Breast epithelium (tissue), 3 donors: ENCODE results near the gene MLLT10.

ENCODE experiments used
- POLR2A ChIP-seq: fragments of 450-650 bp; IDR thresholded peaks from one replicate; pipeline ENCODE4 v1.6.1; 2016; ENCODE audit warnings: antibody characterized with exemption, mild to moderate bottlenecking, moderate library complexity
- TF ChIP-seq, protein P1 (sequence below), 3 donors: fragments of 450-650 bp; IDR thresholded peaks; one replicate each; pipeline ENCODE4 v1.5.1; 2016 to 2017; ENCODE audit warnings: antibody characterized with exemption in 3 of 3, mild to moderate bottlenecking in 3 of 3, moderate library complexity in 3 of 3

- TF ChIP-seq, protein P1, sequence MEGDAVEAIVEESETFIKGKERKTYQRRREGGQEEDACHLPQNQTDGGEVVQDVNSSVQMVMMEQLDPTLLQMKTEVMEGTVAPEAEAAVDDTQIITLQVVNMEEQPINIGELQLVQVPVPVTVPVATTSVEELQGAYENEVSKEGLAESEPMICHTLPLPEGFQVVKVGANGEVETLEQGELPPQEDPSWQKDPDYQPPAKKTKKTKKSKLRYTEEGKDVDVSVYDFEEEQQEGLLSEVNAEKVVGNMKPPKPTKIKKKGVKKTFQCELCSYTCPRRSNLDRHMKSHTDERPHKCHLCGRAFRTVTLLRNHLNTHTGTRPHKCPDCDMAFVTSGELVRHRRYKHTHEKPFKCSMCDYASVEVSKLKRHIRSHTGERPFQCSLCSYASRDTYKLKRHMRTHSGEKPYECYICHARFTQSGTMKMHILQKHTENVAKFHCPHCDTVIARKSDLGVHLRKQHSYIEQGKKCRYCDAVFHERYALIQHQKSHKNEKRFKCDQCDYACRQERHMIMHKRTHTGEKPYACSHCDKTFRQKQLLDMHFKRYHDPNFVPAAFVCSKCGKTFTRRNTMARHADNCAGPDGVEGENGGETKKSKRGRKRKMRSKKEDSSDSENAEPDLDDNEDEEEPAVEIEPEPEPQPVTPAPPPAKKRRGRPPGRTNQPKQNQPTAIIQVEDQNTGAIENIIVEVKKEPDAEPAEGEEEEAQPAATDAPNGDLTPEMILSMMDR (IDR thresholded peaks at IDR 0.05): peak; percentile 66 to 95 (median 87)
- TF ChIP-seq POLR2A: no peak
Measured at GRCh38 chr10:21495752-21496342, 38.2 kb upstream of the MLLT10 start.
